ENCODE results near the gene RNPS1. TPM values are rescaled to one million over a fixed set of nuclear protein-coding genes. Genes with fewer than 3 reads are reported as not detected.

RNPS1 gene
- total RNA-seq, 1 donor = 81.1 TPM

DNA sequence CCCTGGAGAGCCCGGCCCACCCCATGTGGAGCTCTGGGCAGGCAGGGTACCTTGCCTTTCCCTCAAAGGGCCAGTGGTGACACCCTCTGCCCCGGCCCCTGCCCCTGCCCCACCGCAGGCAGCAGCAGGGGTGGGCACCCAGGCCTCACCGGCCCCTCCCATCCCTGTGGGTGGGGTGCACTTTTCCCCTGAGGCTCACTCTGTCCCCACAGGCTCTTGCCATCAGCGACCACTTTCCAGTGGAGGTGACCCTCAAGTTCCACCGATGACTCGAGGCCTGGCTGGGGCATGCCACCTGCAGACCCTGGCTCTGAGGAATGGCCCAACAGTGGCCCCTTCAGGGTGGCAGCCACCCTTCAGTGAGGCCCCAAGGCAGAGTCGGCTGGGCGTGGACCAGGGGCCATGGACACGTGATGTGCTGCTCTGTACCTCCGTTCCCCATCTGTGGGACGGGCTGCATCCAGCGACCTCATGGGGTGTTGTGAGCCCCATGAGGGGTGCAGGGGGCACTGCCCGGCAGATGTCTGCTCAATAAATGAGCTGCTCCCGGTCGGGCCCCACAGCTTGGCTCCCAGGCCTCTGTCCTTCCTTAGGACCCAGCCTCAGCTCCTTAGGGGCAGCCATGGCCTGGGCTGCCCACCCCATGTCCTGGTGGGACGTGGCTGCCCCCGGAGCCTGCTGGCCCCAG, 29.6 kb downstream of the RNPS1 start:
- Histone ChIP-seq H4K20me1 (ENCODE audit: insufficient read depth, low read length) (peaks cover 18% of the 10 kb centered on the region), H3K9me3 (ENCODE audit: low read depth, low read length) (no peaks in the 10 kb centered on the region), H3K4me3 (ENCODE audit: insufficient read depth, low read length) (no peak overlapping the region), H3K4me2 (ENCODE audit: insufficient read depth, low read length) (no peak overlapping the region), H3K4me1 (ENCODE audit: insufficient read depth, low read length) (peaks cover 6% of the 10 kb centered on the region), H3K27ac (ENCODE audit: low read depth, low read length) (no peak overlapping the region), H3K79me2 (ENCODE audit: insufficient read depth, low read length) (no peaks in the 10 kb centered on the region), H3K36me3 (ENCODE audit: insufficient read depth, low read length) (peaks cover 30% of the 10 kb centered on the region), H3K27me3 (ENCODE audit: insufficient read depth, low read length) (peaks cover 13% of the 10 kb centered on the region), H2AFZ (ENCODE audit: low read length) (no peak overlapping the region)
- DNase-seq (ENCODE audit: insufficient read length, low spot score, missing footprints) = peak; percentile 72
- TF ChIP-seq, protein P1, sequence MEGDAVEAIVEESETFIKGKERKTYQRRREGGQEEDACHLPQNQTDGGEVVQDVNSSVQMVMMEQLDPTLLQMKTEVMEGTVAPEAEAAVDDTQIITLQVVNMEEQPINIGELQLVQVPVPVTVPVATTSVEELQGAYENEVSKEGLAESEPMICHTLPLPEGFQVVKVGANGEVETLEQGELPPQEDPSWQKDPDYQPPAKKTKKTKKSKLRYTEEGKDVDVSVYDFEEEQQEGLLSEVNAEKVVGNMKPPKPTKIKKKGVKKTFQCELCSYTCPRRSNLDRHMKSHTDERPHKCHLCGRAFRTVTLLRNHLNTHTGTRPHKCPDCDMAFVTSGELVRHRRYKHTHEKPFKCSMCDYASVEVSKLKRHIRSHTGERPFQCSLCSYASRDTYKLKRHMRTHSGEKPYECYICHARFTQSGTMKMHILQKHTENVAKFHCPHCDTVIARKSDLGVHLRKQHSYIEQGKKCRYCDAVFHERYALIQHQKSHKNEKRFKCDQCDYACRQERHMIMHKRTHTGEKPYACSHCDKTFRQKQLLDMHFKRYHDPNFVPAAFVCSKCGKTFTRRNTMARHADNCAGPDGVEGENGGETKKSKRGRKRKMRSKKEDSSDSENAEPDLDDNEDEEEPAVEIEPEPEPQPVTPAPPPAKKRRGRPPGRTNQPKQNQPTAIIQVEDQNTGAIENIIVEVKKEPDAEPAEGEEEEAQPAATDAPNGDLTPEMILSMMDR (IDR thresholded peaks at IDR 0.05; ENCODE audit: extremely low read depth, low read depth, low read length) = no peak

DNA sequence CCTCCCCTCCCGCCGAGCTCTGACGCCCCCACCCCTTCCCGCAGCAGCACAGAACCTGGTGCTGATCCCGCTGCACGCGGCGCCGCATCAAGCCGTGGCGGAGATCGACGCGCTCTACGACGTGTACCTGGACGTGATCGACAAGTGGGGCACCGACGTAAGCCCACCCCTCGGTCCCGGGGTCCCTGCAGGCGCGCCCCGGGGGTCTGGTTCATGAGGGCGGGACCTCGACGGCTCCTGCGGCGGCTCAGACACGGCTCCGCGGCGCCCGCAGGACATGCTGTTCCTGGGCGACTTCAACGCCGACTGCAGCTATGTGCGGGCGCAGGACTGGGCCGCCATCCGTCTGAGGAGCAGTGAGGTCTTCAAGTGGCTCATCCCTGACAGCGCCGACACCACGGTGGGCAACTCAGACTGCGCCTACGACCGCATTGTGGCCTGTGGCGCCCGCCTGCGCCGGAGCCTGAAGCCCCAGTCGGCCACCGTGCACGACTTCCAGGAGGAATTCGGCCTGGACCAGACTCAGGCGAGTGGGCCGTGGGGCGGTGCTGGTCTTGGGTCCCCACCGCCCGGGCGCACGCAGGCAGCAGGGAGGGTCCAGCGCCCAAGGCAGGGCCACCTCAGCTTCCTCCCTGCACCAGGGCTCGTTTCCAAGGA, 30.3 kb downstream of the RNPS1 start:
- TF ChIP-seq, protein P1 (IDR thresholded peaks at IDR 0.05; ENCODE audit: extremely low read depth, low read depth, low read length) = no peak
- Histone ChIP-seq H3K79me2 (ENCODE audit: insufficient read depth, low read length) (no peaks in the 10 kb centered on the region), H3K27me3 (ENCODE audit: insufficient read depth, low read length) (peaks cover 13% of the 10 kb centered on the region), H3K4me1 (ENCODE audit: insufficient read depth, low read length) (peaks cover 6% of the 10 kb centered on the region), H3K9me3 (ENCODE audit: low read depth, low read length) (no peaks in the 10 kb centered on the region), H3K36me3 (ENCODE audit: insufficient read depth, low read length) (peaks cover 26% of the 10 kb centered on the region), H4K20me1 (ENCODE audit: insufficient read depth, low read length) (peaks cover 16% of the 10 kb centered on the region), H3K27ac (ENCODE audit: low read depth, low read length) (no peak overlapping the region), H3K4me2 (ENCODE audit: insufficient read depth, low read length) (no peak overlapping the region), H3K4me3 (ENCODE audit: insufficient read depth, low read length) (no peak overlapping the region), H2AFZ (ENCODE audit: low read length) (no peak overlapping the region)
- peak; percentile 89 for DNase-seq (ENCODE audit: insufficient read length, low spot score, missing footprints)

DNA sequence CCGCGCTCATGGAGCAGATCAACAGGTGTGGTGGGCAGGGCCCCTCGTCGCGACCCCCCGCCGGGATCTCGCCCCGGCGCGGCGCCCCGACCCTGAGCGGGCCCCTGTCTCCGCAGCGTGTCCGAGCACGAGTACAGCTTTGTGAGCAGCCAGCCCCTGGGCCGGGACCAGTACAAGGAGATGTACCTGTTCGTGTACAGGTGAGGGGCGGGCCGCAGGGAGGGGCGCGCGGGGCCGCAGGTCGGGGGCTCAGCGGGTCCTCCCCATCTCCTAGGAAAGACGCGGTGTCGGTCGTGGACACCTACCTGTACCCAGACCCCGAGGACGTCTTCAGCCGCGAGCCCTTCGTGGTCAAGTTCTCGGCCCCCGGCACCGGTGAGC, 30.8 kb downstream of the RNPS1 start:
- Histone ChIP-seq H3K79me2 (ENCODE audit: insufficient read depth, low read length) (no peaks in the 10 kb centered on the region), H3K4me3 (ENCODE audit: insufficient read depth, low read length) (peak overlapping the region; percentile 56), H2AFZ (ENCODE audit: low read length) (no peak overlapping the region), H4K20me1 (ENCODE audit: insufficient read depth, low read length) (peaks cover 16% of the 10 kb centered on the region), H3K36me3 (ENCODE audit: insufficient read depth, low read length) (peaks cover 22% of the 10 kb centered on the region), H3K4me2 (ENCODE audit: insufficient read depth, low read length) (peak overlapping the region; percentile 62), H3K4me1 (ENCODE audit: insufficient read depth, low read length) (peaks cover 6% of the 10 kb centered on the region), H3K9me3 (ENCODE audit: low read depth, low read length) (no peaks in the 10 kb centered on the region), H3K27ac (ENCODE audit: low read depth, low read length) (no peak overlapping the region), H3K27me3 (ENCODE audit: insufficient read depth, low read length) (peaks cover 13% of the 10 kb centered on the region)
- TF ChIP-seq, protein P1 (IDR thresholded peaks at IDR 0.05; ENCODE audit: extremely low read depth, low read depth, low read length) = no peak
- peak; percentile 83 for DNase-seq (ENCODE audit: insufficient read length, low spot score, missing footprints)

DNA sequence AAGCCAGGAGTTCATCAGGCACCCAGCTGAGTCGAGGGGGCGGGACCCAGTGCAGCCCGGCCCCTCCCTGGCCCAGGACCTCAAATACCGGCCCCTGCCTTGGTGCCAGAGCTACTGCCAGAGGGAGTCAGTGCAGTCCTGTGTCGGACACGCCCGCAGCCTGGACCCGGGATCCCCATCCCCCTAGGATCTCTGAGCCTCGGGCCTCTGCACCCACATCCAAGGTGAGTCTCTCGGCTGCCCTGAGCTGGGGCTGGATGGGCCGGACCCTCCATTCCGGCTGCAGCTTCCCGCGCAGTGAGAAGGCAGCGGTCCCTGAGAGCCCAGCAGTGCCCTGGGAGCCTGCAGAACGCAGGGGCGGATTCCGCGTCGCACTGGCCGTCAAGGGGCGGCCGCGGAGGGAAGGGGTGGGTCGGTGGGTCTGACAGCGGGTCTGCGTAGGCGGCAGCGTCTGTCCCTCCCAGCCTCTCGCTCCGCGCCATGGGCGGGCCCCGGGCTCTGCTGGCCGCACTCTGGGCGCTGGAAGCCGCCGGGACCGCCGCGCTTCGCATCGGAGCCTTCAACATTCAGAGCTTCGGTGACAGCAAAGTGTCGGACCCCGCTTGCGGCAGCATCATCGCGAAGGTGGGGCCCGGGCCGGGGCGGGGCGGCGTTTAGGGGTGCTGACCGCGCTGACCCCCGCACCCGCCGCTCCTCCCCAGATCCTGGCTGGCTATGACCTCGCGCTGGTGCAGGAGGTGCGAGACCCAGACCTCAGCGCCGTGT, 31.4 kb downstream of the RNPS1 start, which contains the start of gene DNASE1L2:
Gene DNASE1L2, plus strand, starts transcription at position 108 of the 765 bp plus-strand sequence. Its CDS starts 373 bp downstream, at position 481.
- Histone ChIP-seq H3K27ac (ENCODE audit: low read depth, low read length) (no peak within 1 kb of the TSS), H3K4me2 (ENCODE audit: insufficient read depth, low read length) (peak within 1 kb of the TSS; percentile 62), H3K36me3 (ENCODE audit: insufficient read depth, low read length) (peaks cover 26% of the 10 kb centered on the region), H3K4me3 (ENCODE audit: insufficient read depth, low read length) (peak within 1 kb of the TSS; percentile 56), H3K9me3 (ENCODE audit: low read depth, low read length) (no peaks in the 10 kb centered on the region), H2AFZ (ENCODE audit: low read length) (no peak within 1 kb of the TSS), H3K27me3 (ENCODE audit: insufficient read depth, low read length) (peaks cover 13% of the 10 kb centered on the region), H3K4me1 (ENCODE audit: insufficient read depth, low read length) (peaks cover 6% of the 10 kb centered on the region), H3K79me2 (ENCODE audit: insufficient read depth, low read length) (no peaks in the 10 kb centered on the region), H4K20me1 (ENCODE audit: insufficient read depth, low read length) (peaks cover 17% of the 10 kb centered on the region)
- TF ChIP-seq, protein P1 (IDR thresholded peaks at IDR 0.05; ENCODE audit: extremely low read depth, low read depth, low read length) = no peak
- DNase-seq (ENCODE audit: insufficient read length, low spot score, missing footprints) = peak; percentile 95

All from osteoblast (primary cell).